Hepatic stellate cell (primary cell): Measurements from ENCODE around the gene GNRH2.
A peak's percentile ranks its signal among the peaks of the same experiment; 100 is the strongest.
"Not testable (repeated sequence)": the region's sequence is repeated elsewhere in the genome, so short reads cannot be mapped to it uniquely, and the experiment has no call there.

Source experiments
- DNase-seq: peaks from one replicate; pipeline ENCODE4 v3.0.0; 2011; ENCODE audit warnings: low spot score

Gene GNRH2, protein sequence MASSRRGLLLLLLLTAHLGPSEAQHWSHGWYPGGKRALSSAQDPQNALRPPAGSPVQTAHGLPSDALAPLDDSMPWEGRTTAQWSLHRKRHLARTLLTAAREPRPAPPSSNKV

DNA sequence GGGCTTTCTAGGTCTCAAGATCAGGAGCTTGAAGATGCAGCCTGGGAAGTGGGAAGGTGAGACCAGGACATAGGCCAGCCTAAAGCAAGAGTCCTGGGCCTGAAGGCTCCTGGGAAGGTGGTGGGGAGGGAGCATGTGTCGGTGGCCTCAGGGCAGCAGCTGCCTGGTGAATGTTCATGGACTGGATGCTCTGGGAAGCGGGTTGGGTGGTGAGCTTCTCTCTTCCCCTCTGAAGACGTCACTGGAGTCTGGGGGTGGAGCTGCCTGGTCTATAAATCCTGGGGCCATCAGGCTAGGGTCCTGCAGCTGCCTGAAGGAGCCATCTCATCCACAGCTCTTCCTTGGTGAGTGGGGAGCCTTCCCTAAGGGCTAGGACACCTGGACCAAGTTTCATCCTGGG, at the start of gene GNRH2:
TSS of gene GNRH2 (plus strand) at position 301 of the 400 bp plus-strand sequence. CDS start 793 bp downstream, outside the sequence.
- no peak for DNase-seq

DNA sequence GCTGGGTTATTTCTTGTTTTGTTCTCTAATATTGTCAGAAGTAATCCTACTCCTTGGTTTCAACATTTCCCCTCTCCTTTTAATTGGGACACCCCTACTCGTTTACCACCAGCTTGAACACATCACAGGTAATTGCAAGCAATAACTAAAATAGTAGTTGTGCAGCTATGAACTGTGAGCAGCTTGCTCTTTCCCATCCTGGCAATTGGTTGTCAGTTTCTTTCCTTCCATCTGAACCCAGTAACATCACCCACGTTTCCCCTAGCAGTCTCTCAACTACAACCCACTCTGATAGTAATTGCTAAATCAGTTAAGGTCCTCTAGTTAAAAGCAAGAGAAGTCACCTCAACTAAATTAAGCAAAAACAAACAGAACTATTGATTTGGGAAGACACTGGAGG, 47.6 kb upstream of the GNRH2 start:
- no peak for DNase-seq

DNA sequence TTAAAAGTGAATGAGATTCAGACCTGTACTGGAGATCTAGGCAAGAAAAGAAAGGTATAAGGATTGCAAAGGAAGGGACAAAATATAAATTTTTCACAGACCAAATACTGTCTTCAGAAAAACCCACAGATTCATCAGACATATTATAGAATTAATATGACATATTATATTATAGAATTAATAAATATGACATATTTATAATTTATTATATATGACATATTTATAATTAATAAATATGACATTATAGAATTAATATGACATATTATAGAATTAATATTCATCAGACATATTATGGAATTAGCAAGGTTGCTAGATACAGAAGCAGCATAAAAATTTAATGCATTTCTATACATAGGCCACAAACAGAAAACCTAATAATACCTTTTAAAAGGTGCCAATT, 44.7 kb upstream of the GNRH2 start:
- no peak for DNase-seq

DNA sequence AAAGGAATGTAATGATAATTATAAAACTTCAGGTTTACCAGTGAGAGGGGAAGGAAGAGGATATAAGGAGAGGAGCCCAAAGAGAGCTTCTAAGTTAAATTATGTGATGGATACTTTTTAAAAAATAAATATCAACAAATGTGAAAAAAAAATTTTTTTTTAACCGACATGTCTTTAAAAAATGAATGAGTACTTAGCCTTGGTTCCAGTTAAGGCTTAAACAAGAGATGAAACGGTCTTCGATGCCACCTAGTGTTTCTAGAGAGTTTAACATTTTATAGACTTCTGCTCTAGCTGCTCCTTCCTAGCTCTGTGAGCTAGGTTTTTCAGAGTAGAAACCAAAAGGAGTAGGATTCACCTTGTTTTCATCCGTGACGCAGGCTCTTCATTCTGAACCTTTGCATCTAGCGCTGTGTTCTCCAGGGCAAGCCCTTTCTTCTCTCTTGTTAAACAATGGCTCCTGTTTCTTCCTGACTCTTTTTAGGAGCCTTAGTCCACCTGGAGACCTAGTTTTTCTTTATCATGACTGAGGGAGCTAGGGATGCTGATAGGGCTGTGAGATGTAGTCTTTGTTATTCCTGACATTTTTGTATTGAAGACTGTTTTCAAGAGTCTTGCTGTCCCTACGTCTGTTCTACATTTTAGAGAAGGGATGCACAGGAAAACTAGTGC, 42.4 kb upstream of the GNRH2 start:
- peak; percentile 38 for DNase-seq

DNA sequence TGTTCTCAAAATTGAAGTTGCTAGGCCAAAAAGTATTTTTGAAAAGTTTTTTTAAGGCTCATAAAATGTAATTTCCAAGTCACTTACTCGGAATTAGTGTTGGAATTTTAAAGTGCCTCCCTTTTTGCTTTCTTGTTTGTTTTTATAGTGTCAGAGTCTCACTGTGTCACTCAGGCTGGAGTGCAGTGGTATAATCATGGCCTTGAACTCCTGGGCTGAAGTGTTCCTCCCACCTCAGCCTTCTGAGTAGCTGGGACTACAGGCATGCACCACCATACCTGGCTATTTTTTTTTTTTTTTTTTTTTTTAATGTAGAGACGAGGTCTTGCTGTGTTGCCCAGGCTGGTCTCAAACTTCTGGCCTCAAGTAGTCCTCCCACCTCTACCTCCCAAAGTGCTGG, 40.0 kb upstream of the GNRH2 start:
- DNase-seq = no peak

DNA sequence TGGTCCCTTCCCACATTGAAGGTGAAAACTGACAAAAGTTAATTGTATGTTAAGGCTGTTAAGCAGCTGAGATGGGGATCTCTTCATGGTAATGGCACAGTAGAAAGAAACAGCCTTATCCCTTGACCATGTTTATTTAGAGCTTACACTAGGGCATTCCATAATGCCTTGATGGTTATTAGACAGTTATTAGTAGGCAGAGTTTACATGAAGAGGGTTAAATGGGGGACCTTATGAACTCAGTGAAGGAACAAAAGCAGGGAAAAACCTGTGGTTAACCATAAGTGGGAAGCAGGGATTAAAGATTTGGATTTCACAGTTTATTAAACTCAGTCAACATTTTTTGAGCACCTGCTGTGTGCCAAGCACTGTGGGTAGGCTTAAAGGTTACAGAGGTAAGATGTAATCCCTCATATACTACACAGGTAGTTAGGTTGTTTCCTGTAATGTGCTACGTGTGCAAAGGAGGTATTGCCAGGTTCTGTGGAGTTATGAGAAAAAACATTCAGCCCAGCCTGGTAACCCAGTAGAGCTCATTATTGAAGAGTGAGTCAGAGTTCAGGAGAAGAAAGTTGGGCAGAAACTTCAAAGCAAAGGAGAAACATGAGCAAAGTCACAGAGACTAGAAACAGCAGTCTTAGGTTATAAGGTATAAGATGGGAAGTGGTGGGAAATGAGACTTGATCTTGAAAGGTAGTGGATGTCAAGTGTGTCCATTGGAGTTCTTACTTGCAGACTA, 32.3 kb upstream of the GNRH2 start:
- peak; percentile 29 for DNase-seq

DNA sequence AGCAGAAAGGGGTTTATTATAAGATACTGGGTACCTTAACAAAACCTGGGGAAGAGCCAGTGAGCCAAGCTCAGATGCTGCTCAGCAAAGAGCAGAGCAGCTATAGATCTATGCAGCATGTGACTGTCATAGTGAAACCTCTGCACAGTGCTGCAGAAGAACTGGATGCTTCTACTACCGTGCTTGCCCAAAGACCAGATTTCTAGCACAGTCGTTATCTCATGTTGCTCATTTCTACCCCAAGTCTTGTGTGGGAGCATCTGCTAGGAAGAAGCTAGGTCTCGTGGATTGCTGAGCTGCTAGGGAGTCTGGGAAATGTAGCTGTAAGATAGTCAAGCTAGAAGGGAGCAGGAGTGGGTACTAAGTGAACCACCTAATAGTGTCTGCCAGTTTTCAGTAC, 31.7 kb upstream of the GNRH2 start:
- no peak for DNase-seq

DNA sequence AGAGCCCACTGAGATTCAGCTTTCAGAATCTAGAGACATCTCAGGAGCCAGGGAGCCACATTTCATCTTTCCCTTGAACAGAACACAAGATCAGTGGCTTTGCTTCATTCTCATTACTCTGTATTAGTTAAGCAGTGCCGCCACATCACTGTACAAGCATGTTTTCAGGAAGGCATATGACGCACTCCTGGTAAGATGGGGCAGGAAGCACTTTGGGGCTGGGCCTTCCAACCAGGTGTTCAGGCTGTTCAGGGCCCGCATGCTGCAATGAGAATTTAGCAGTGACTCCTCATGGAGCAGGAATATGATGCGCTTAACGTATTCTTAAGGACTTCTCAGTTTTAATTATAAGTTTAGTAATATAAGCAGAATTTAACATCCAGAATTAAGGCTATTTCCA, 29.7 kb upstream of the GNRH2 start:
- no peak for DNase-seq

DNA sequence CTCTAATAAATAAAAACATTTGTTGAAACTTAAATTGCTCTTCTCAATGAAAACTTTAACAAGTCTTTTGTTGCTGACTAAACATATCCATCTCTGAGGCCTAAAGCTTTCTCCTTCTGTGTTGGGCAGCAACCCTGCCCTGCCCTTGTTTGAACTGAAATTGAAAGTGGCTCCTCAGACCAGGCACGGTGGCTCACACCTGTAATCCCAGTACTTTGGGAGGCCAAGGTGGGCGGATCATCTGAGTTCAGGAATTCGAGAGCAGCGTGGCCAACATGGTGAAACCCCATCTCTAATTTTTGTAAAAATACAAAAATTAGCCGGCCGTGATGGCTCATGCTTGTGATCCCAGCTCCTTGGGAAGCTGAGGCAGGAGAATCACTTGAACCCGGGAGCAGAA, 29.2 kb upstream of the GNRH2 start:
- no peak for DNase-seq

DNA sequence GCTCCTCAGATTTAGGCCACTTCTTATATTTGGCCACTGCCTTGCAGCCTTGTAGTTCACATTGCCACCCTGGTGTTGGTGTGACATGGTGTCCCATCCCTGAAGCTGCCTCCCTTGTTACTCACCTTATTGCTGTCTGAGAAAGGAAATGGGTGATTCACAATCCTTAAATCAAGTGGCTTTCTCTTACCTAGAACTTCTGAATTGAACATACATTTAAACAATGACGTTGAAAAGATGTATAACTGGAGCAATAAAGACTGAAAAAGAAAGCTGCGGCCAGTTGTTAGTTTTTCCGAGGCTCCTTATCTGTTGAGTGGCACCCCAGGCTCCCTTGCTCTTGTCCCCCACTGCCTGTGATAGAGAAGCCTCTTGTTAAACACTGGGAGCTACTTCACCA, 28.8 kb upstream of the GNRH2 start:
- no peak for DNase-seq

DNA sequence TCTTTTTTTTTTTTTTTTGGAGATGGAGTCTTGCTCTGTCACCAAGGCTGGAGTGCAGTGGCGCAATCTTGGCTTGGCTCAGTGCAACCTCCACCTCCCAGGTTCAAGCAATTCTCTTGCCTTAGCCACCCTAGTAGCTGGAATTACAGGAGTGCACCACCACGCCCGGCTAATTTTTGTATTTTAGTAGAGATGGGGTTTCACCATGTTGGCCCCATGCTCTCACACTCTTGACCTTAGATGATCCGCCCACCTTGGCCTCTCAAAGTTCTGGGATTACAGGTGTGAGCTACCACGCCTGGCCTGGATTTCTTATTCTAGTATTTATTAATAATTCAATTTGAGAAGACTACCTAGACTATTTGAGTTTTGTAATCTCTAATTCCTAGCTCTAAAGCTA, 28.1 kb upstream of the GNRH2 start:
- DNase-seq = not testable (repeated sequence)

DNA sequence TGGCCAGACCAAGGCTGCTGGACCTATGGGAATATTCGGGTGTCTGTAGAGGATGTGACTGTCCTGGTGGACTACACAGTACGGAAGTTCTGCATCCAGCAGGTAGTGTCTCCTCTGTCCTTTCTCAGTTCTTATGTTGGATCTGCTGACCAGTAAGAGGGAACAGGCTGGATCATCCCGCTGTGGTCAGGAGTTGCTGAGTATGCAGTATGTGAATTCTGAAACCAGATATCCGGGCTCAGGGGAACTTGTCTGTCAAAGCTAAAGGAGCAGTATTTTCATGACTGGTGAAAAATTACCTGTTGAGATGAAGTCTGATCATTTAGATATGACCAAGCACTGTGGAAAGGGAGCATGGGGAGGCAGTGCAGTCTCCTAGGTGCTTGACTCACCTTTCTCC, 22.1 kb upstream of the GNRH2 start:
- no peak for DNase-seq

DNA sequence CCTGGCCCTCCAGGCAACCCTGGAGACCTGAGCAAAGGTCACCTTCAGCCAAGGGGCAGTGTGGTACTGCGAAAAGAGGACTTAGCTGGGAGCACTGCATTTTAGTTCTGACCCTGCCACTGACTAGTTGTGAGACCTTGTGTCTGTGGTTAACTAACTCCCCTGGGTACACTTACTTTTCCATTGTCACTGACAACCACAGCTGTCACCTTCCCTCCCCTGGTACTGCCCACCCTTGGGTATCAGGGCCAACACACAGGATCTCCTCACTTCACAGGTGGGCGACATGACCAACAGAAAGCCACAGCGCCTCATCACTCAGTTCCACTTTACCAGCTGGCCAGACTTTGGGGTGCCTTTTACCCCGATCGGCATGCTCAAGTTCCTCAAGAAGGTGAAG, 21.6 kb upstream of the GNRH2 start:
- no peak for DNase-seq

DNA sequence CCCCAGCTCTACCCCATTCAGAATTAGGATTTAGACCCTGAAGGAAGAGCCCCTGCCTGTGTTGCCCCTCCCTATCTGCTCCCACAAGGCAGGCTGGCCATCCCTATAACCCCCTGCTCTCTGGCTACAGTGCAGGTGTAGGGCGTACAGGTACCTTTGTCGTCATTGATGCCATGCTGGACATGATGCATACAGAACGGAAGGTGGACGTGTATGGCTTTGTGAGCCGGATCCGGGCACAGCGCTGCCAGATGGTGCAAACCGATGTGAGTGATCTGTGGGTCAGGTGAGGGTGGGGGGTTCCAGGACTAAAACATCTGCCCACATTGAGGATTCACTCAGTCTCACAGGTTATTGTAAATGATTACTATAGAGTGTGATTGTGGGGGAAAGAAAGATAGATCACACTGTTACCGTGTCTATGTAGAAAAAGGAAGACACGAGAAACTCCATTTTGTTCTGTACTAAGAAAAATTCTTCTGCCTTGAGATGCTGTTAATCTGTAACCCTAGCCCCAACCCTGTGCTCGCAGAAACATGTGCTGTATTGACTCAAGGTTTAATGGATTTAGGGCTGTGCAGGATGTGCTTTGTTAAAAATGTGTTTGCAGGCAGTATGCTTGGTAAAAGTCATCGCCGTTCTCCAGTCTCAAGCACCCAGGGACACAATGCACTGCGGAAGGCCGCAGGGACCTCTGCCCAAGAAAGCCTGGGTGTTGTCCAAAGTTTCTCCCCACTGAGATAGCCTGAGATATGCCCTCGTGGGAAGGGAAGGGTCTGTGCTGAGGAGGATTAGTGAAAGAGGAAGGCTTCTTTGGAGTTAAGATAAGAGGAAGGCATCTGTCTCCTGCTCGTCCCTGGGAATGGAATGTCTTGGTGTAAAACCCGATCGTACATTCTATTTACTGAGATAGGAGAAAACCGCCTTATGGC, 20.6 kb upstream of the GNRH2 start:
- DNase-seq = not testable (repeated sequence)

DNA sequence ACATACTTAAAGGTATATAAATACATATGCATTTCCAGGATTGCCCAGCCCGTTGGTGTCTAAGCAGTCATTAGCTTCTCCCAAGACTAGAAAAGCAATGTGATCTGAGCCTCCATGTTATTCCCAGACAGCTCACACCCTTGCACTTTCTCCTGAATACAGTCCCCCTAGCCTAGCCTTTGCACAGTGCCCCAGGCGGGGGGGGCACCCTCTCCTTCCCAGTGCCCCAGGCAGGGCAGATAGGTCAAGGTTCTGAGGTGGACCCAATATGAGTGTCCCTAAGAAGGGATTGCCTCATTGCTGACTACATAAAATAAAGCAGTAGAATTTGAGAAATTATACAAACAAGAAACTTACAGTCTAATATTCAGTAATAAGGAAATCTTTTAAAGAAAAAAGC, 15.4 kb upstream of the GNRH2 start:
- no peak for DNase-seq

DNA sequence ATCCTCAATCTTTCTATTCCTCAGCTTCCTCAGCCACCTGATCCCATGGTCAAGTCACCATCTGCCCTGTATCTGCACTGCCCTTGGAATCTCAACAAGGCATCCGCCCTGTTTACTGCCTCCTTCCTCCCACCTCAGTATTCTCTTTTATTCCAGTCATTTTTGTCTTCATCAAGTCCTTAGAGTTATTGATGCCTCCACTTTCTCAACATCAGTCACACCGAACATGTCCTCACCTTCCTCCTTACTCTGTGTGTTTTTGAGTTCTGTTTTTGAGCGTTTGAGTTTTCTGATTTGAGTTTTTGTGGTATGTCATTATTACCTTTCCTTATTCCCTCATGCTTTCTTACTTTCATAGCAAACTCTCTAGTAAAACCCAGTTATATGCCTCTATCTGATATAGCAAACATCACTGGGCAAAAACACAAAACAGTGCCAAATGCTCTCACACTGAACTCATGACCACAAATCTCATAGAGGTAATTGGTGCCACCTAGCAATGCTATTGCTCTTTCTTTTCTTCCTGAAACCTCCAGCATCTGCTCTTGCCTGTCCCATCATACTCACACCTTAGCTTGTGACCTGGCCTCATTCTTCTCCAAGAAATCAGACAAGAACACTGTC, 11.8 kb upstream of the GNRH2 start:
- no peak for DNase-seq

DNA sequence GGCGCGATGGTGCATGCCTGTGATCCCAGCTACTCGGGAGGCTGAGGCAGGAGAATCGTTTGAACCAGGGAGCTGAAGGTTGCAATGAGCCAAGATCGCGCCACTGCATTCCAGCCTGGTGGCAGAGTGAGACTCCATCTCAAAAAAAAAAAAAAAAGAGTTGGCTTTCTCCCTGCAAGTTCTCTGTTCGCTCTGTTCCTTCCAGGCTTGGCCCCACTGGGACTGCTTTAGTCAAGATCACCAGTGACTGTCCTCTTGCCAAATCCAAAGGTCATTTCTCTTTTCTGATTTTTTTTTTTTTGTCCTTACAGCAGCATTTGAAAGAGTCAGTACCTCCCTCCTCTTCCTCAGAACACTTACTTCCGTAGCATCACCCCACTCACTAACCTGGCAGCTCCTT, 10.8 kb upstream of the GNRH2 start:
- DNase-seq = no peak

DNA sequence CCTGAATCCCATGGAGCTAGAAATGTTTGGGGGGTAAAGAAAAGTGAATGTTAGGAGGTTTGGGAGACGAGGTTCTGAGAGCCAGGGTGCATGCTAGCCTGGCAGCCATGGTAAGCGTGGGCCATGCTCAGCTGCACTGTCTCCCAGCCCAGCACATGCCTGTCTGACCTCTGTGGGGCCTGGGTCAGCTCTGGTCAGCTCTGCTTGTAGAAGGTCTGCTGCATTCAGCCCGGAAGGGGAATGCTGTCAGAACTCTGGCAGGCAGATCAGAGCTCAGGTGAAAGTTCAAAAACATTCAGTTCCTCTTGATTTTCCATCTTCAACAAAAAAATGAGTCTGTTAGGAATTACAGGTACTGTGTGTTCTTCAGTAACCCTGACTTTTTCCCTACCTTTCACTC, 5.8 kb upstream of the GNRH2 start:
- DNase-seq = no peak

DNA sequence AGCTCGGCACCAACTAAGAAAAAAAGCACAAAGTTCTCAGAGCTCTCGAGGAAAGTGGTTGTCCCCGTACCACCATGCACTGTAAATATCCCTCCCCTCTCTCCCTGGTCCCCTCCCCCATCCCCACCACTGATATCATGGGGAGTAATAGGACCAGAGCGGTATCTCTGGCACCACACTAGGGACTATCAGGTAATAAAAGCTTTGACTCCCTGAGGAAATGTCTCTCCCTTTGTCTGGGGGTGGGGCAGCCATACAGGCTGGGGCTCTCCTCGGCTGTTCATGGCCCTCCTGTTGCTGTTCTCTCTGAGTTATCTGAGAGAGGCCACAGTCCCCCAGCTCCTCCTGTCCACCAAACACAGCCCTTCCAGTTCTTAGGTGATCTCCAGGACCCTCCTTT, 5.0 kb upstream of the GNRH2 start:
- no peak for DNase-seq

DNA sequence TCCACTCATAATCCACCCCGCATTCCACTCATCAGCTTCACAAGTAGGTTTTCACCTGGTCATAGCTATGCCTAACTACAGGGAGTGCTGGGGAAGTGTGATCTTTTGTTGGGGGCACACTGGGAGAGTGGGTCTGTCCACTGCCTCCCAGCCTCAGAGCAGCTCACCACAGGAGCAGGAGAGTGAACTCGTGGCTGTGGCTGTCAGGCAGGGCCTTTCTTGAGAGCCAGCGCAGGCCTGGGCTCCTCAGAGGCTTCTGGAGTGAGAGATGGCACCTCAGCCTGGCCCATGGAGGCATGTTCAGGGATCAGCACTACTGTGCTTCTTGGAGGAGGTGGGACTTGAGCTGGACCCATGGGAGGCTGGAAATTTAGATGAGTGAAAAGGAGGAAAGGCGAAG, 4.0 kb upstream of the GNRH2 start:
- no peak for DNase-seq

DNA sequence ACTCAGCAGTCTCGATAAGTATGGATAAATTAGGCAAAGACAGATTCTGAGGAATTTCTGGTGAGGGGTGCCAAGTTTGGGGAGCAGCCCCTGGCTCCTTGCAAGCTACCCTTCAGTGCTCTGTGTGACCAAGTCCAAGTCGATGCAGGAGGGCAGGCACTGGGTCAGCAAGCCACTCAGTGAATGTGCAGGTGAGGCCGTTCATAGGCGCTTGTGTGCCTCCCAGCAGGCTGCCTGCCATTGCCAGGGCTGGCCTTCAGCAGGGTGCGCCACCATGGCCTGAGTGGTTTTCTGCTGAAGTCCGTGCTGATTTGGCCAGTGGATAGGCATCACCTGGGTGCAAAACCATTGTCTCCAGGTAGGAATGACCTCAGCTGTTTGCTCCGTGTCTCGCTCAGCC, 3.3 kb upstream of the GNRH2 start:
- no peak for DNase-seq

DNA sequence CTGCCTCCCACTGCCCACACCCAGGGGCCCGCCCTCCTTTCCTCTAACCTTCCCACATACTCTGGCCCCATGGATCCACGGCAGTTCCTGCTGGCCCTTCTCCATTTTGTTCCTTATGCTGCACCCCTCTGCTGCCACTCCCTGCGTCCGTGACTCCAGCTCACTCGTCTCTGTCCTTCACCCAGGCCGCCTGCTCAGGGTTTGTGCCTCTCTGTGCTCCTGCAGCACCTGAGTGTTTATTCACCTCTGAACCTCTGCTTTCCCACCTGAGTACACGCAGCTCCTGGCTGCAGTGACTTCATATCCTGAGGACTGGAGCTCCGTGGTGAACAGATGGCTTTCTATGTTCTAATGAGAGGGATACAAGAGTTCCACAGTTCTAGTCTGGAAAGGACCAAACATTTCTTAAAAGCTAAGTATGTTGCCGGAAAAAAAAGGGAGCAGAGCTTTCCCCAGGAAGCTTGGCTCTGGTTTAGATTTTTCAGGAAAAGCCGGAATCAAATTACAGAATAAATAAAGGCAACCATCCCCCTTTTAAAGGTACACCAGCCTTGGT, 1.5 kb upstream of the GNRH2 start:
- DNase-seq = no peak
